ENCODE measurements around the gene SRD5A3. TPM values are rescaled to one million over a fixed set of nuclear protein-coding genes. Genes with fewer than 3 reads are reported as not detected.
A peak's percentile ranks its signal among the peaks of the same experiment; 100 is the strongest.

The SRD5A3 gene
- total RNA-seq = 5.5 and 19.5 TPM in 2 replicates

DNA sequence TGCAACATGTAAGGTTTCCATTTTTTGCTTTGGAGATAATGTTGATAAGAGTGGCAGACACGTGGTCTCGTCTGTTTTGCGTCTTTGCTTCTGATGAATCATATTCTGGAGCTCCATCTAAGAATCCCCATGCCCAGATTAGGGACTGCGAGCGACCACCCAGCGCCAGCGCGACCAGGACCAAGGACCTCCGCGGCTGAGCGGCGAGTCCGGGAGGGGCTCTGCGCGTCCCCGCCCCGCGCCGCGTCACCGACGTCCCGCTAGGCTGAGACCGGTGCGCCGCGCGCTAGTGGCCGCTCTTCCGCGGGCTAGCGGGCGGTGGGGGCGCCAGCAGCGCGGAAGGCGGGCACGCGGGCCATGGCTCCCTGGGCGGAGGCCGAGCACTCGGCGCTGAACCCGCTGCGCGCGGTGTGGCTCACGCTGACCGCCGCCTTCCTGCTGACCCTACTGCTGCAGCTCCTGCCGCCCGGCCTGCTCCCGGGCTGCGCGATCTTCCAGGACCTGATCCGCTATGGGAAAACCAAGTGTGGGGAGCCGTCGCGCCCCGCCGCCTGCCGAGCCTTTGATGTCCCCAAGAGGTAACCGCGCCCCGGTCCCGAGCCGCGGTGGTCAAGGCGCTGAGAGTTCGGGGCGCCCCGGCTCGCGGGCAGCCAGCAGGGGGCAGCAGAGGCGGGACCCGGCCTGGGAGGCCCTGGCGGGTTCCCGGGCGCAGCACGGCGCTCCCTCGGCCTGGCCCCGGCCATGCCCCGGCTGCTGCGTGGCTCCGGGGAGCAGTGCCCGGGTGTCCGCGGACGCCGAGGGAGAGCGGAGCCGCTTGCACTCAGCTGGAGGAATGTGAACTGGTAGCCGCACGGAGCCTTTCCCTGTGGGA, at the start of gene SRD5A3:
SRD5A3 (plus strand) TSS at position 263 of the 871 bp plus-strand sequence; CDS start at position 358, 95 bp downstream.
- peak within 1 kb of the TSS; percentile 73 for H3K4me3 ChIP-seq (ENCODE audit: low read depth, low read length)
- FAIRE-seq (no peak), DNase-seq (ENCODE audit: low read depth) (peak; percentile 35)
- H3K36me3 ChIP-seq (ENCODE audit: control insufficient read depth, insufficient read depth, low read length) = no peaks in the 10 kb centered on the region
- TF ChIP-seq, protein P1, sequence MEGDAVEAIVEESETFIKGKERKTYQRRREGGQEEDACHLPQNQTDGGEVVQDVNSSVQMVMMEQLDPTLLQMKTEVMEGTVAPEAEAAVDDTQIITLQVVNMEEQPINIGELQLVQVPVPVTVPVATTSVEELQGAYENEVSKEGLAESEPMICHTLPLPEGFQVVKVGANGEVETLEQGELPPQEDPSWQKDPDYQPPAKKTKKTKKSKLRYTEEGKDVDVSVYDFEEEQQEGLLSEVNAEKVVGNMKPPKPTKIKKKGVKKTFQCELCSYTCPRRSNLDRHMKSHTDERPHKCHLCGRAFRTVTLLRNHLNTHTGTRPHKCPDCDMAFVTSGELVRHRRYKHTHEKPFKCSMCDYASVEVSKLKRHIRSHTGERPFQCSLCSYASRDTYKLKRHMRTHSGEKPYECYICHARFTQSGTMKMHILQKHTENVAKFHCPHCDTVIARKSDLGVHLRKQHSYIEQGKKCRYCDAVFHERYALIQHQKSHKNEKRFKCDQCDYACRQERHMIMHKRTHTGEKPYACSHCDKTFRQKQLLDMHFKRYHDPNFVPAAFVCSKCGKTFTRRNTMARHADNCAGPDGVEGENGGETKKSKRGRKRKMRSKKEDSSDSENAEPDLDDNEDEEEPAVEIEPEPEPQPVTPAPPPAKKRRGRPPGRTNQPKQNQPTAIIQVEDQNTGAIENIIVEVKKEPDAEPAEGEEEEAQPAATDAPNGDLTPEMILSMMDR (IDR thresholded peaks at IDR 0.05; ENCODE audit: insufficient read depth, low read length, severe bottlenecking) = peak; percentile 86
- H3K27me3 ChIP-seq (ENCODE audit: control insufficient read depth, insufficient read depth, low read length) = no peaks in the 10 kb centered on the region

DNA sequence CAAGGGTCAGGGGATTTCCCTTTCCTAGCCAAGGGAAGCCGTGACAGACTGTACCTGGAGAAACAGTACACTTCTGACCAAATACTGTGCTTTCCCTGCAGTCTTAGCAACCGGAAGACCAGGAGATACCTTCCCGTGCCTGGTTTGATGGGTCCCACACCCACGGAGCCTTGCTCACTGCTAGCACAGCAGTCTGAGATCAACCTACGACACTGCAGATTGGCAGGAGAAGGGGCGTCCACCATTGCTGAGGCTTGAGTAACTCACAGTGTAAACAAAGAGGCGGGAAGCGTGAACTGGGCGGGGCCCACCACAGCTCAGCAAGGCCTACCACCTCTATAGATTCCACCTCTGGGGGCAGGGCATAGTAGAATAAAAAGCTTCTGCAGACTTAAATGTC, 48.7 kb upstream of the SRD5A3 start:
- no peak for FAIRE-seq
- Histone ChIP-seq H3K4me3 (ENCODE audit: low read depth, low read length) (no peak overlapping the region), H3K27me3 (ENCODE audit: control insufficient read depth, insufficient read depth, low read length) (no peaks in the 10 kb centered on the region), H3K36me3 (ENCODE audit: control insufficient read depth, insufficient read depth, low read length) (no peaks in the 10 kb centered on the region)
- TF ChIP-seq, protein P1 (IDR thresholded peaks at IDR 0.05; ENCODE audit: insufficient read depth, low read length, severe bottlenecking) = no peak
- DNase-seq (ENCODE audit: low read depth) = peak; percentile 96

GRCh38 chr4:55303760-55304165, 42.3 kb upstream of the SRD5A3 start:
- Histone ChIP-seq H3K36me3 (ENCODE audit: control insufficient read depth, insufficient read depth, low read length) (no peaks in the 10 kb centered on the region), H3K27me3 (ENCODE audit: control insufficient read depth, insufficient read depth, low read length) (no peaks in the 10 kb centered on the region), H3K4me3 (ENCODE audit: low read depth, low read length) (no peak overlapping the region)
- TF ChIP-seq, protein P1 (IDR thresholded peaks at IDR 0.05; ENCODE audit: insufficient read depth, low read length, severe bottlenecking) = no peak
- no peak for FAIRE-seq
- peak; percentile 96 for DNase-seq (ENCODE audit: low read depth)

DNA sequence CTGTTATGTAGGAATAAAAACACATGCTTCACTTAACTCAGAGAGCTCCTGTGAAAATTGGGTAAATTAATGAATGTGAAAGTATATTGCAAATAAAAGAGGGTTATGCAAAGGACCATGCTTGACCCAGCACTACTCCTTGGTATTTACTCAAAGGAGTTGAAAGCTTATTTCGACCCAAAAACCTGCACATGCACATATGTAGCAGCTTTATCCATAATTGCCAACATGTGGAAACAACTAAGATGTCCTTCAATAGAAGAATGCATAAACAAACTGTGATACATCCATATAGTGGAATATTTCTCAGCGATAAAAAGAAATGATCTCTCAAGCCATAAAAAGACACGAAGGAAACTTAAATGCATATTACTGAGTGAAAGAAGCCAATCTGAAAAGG, 41.7 kb upstream of the SRD5A3 start:
- DNase-seq (ENCODE audit: low read depth) = no peak
- no peak overlapping the region for H3K4me3 ChIP-seq (ENCODE audit: low read depth, low read length)
- no peak for FAIRE-seq
- TF ChIP-seq, protein P1 (IDR thresholded peaks at IDR 0.05; ENCODE audit: insufficient read depth, low read length, severe bottlenecking) = no peak
- no peaks in the 10 kb centered on the region for H3K27me3 ChIP-seq (ENCODE audit: control insufficient read depth, insufficient read depth, low read length)
- no peaks in the 10 kb centered on the region for H3K36me3 ChIP-seq (ENCODE audit: control insufficient read depth, insufficient read depth, low read length)

DNA sequence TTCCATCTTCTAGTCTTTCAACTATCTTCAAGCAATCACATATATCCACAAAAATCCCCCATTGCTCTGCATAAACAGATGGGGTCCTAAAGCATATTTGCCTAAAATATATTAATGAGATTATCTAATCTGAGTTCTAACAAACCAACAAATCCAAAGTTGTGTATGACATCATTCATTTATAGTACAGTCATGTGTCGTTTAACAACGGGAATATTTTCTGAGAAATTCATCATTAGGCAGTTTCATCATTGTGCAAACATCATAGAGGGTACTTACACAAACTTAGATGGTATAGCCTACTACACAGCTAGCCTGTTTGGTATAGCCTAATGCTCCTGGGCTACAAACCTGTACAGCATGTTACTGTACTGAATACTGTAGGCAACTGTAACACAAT, 38.0 kb upstream of the SRD5A3 start:
- Histone ChIP-seq H3K36me3 (ENCODE audit: control insufficient read depth, insufficient read depth, low read length) (no peaks in the 10 kb centered on the region), H3K4me3 (ENCODE audit: low read depth, low read length) (no peak overlapping the region), H3K27me3 (ENCODE audit: control insufficient read depth, insufficient read depth, low read length) (no peaks in the 10 kb centered on the region)
- peak; percentile 71 for DNase-seq (ENCODE audit: low read depth)
- TF ChIP-seq, protein P1 (IDR thresholded peaks at IDR 0.05; ENCODE audit: insufficient read depth, low read length, severe bottlenecking) = no peak
- no peak for FAIRE-seq
